HepG2 (cell line): ENCODE results near the gene PIK3R4. TPM values are rescaled to one million over a fixed set of nuclear protein-coding genes. Genes with fewer than 3 reads are reported as not detected.
A peak's percentile ranks its signal among the peaks of the same experiment; 100 is the strongest.

Experiments
- ATAC-seq: fragments of 200-7000 bp; cut with Tn5 transposase; 3 replicates; pipeline ENCODE4 v1.9.1; 2020; ENCODE audit warnings: mild to moderate bottlenecking, moderate library complexity
- BruUV-seq: library from RNA; stranded (reverse); fragments of 400-500 nt; replicated peaks from 2 replicates; lab custom pipeline; 2021; lab: Mats Ljungman, UMichigan
- CTCF ChIA-PET: fragments of 300-600 bp; formaldehyde crosslinking; extraction: SDS; loops from one replicate; lab custom pipeline; 2021; ENCODE audit warnings: low total read pairs, inconsistent platforms, low intra/inter-chr PET ratio; lab: Yijun Ruan, JAX
- POLR2A ChIA-PET: fragments of 350-600 bp; sonication (Branson Sonifier 250); formaldehyde crosslinking; loops from one replicate; lab custom pipeline; 2020; ENCODE audit warnings: antibody characterized with exemption, inconsistent platforms; lab: Yijun Ruan, JAX
- DNase-seq: peaks from one replicate; pipeline ENCODE4 v3.0.0-alpha.2; 2015; ENCODE audit warnings: low spot score
- FAIRE-seq: peaks from 3 replicates; lab custom pipeline; 2011; peaks lifted over from hg19 to GRCh38; lab: Jason Lieb, UNC
- H2AFZ ChIP-seq: one replicate; pipeline ENCODE4 v1.6.1; 2011; ENCODE audit warnings: low read length, inconsistent platforms
- H3K27ac ChIP-seq: fragments of 300-600 bp; 3 replicates; pipeline ENCODE4 v1.8.0; 2011; ENCODE audit warnings: mixed run types, mild to moderate bottlenecking, mixed read lengths, low read length, inconsistent platforms; ENCODE audit not compliant: insufficient read depth; ENCODE audit errors: extremely low read length
- H3K27me3 ChIP-seq, 2 experiments: fragments of 200-600 bp in 1 of 2; 2 replicates in 1 of 2; 3 replicates in 1 of 2; pipeline versions ENCODE4 v1.6.0 to v1.8.0; 2011; ENCODE audit warnings: low read length in 2 of 2, mild to moderate bottlenecking in 2 of 2, moderate library complexity in 2 of 2, inconsistent platforms in 1 of 2; ENCODE audit not compliant: insufficient read depth in 2 of 2, control insufficient read depth in 1 of 2
- H3K36me3 ChIP-seq, 2 experiments: fragments of 200-600 bp in 1 of 2; replicated peaks in 1 of 2; 2 replicates in 1 of 2; 3 replicates in 1 of 2; pipeline versions ENCODE4 v1.5.1 to v1.8.0; 2011; ENCODE audit warnings: low read length in 2 of 2, inconsistent platforms in 1 of 2; ENCODE audit not compliant: insufficient read depth in 2 of 2, control insufficient read depth in 1 of 2
- H3K4me1 ChIP-seq: 2 replicates; pipeline ENCODE4 v1.5.1; 2012; ENCODE audit warnings: low read length, inconsistent platforms; ENCODE audit not compliant: insufficient read depth
- H3K4me2 ChIP-seq: 2 replicates; pipeline ENCODE4 v1.6.0; 2011; ENCODE audit warnings: low read depth, low read length, inconsistent platforms
- H3K4me3 ChIP-seq, 3 experiments: fragments of 200-600 bp in 1 of 3; sonication (generic), shearing (Covaris generic) in 1 of 3; replicated peaks in 1 of 3; 2 replicates each; pipeline ENCODE4 v1.5.1; 2011 to 2016; ENCODE audit warnings: low read length in 3 of 3, inconsistent platforms in 2 of 3, low read depth in 2 of 3, mild to moderate bottlenecking in 2 of 3, control low read depth in 1 of 3, mixed read lengths in 1 of 3; ENCODE audit not compliant: insufficient read depth in 1 of 3
- H3K79me2 ChIP-seq: one replicate; pipeline ENCODE4 v1.6.1; 2011; ENCODE audit warnings: low read length, inconsistent platforms; ENCODE audit not compliant: insufficient read depth
- H3K9ac ChIP-seq: 2 replicates; pipeline ENCODE4 v1.6.0; 2011; ENCODE audit warnings: mild to moderate bottlenecking, low read depth, low read length, inconsistent platforms; ENCODE audit not compliant: insufficient read depth
- H3K9me3 ChIP-seq: 2 replicates; pipeline ENCODE4 v1.5.1; 2012; ENCODE audit warnings: mild to moderate bottlenecking, low read length
- H4K20me1 ChIP-seq: 2 replicates; pipeline ENCODE4 v1.6.0; 2011; ENCODE audit warnings: inconsistent platforms, mild to moderate bottlenecking, low read length, moderate library complexity; ENCODE audit not compliant: insufficient read depth
- BHLHE40 ChIP-seq: IDR thresholded peaks from 2 replicates; pipeline ENCODE4 v1.6.1; 2011; ENCODE audit warnings: low read length, improper control_type of control experiment
- DR1 ChIP-seq: sonication (generic); formaldehyde crosslinking; IDR thresholded peaks from 2 replicates; pipeline ENCODE4 v1.8.0; 2021; ENCODE audit warnings: mild to moderate bottlenecking, missing genetic modification reagents, inconsistent platforms
- ZBTB3 ChIP-seq: sonication (generic); formaldehyde crosslinking; IDR thresholded peaks from 2 replicates; pipeline ENCODE4 v1.4.0; 2020; ENCODE audit warnings: low read depth, mild to moderate bottlenecking, moderate library complexity, missing genetic modification reagents, borderline replicate concordance
- ZNF652 ChIP-seq: IDR thresholded peaks from 2 replicates; pipeline ENCODE4 v1.6.1; 2016; ENCODE audit warnings: low read depth, borderline replicate concordance
- WGBS: methylation state at CpG from one replicate; pipeline ENCODE4 v1.1.6; 2017; ENCODE audit warnings: low lambda C conversion rate; 5-methylcytosine and 5-hydroxymethylcytosine counted together
- in situ Hi-C: cut with HindIII; loops from 2 replicates; pipeline ENCODE4 v1.10.0; 2017; ENCODE audit warnings: low pct_unique_long_range_greater_than_20kb; ENCODE audit not compliant: extremely low pct_ligation_motif_present
- intact Hi-C: fragments of 100-400 bp; cut with micrococcal nuclease; formaldehyde crosslinking; loops from one replicate; pipeline ENCODE4 v1.10.0; 2022; ENCODE audit not compliant: unreplicated experiment
- polyA plus RNA-seq, 8 experiments: library from polyadenylated mRNA; depleted of rRNA in 3 of 8; stranded (reverse) in 7 of 8; unstranded in 1 of 8; fragments of >200 nt; fragmentation: Illumina TruSeq in 4 of 8; extraction: Trizol in 4 of 8; gene quantifications; 2 replicates each; pipeline versions ENCODE4 v1.2.1 to v1.2.3, GENCODE V29; 2011 to 2016; ENCODE audit warnings: low read depth in 4 of 8, missing spikeins in 1 of 8, mixed read lengths in 1 of 8; ENCODE audit not compliant: insufficient read depth in 1 of 8
- total RNA-seq, 5 experiments: library from RNA; depleted of rRNA; stranded (reverse); fragments of >200 nt; fragmentation: Illumina TruSeq; extraction: Trizol; gene quantifications; 2 replicates each; pipeline ENCODE4 v1.2.3, GENCODE V29; 2016; ENCODE audit warnings: low read depth in 1 of 5
- TF ChIP-seq, protein P1 (sequence below): sonication (generic); formaldehyde crosslinking; IDR thresholded peaks from 2 replicates; pipeline ENCODE4 v1.4.0; 2020; ENCODE audit warnings: missing genetic modification reagents, borderline replicate concordance

The PIK3R4 gene
- total and polyA plus RNA-seq, 2 of the 13 experiments (the other 11 are each of a cell fraction or from before 2014, with no cell fraction given), result 22.4 to 26.0 TPM

DNA sequence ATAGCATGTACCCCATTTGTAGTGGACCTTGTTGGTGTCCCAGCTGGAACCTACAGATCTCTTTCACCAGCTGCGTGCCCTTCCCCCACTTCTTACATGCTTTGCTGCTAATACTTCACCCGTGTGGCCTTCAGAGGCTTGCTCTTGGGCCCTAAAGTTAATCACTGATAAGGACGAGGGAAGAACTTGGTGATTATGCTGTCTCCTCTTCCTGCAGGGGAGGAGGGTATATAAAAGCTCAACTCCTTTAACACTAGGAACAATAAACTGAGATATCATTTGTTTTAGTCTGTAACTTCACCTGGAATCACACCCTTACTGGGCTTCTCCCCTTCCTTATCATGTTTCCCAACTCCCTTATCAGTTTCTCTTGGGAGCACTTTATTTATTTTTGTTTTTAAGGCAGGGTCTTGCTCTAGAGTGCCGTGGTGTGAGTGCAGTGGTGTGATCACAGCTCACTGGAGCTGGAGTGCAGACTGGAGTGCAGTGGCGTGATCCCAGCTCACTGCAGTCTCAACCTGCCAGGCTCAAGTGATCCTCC is 43.2 kb upstream of the PIK3R4 start (continued):
- TF ChIP-seq ZBTB3 (CRISPR knock-in tag), result no peak
- TF ChIP-seq, protein P1, sequence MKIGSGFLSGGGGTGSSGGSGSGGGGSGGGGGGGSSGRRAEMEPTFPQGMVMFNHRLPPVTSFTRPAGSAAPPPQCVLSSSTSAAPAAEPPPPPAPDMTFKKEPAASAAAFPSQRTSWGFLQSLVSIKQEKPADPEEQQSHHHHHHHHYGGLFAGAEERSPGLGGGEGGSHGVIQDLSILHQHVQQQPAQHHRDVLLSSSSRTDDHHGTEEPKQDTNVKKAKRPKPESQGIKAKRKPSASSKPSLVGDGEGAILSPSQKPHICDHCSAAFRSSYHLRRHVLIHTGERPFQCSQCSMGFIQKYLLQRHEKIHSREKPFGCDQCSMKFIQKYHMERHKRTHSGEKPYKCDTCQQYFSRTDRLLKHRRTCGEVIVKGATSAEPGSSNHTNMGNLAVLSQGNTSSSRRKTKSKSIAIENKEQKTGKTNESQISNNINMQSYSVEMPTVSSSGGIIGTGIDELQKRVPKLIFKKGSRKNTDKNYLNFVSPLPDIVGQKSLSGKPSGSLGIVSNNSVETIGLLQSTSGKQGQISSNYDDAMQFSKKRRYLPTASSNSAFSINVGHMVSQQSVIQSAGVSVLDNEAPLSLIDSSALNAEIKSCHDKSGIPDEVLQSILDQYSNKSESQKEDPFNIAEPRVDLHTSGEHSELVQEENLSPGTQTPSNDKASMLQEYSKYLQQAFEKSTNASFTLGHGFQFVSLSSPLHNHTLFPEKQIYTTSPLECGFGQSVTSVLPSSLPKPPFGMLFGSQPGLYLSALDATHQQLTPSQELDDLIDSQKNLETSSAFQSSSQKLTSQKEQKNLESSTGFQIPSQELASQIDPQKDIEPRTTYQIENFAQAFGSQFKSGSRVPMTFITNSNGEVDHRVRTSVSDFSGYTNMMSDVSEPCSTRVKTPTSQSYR (CRISPR knock-in tag), result no peak
- TF ChIP-seq BHLHE40, result no peak

DNA sequence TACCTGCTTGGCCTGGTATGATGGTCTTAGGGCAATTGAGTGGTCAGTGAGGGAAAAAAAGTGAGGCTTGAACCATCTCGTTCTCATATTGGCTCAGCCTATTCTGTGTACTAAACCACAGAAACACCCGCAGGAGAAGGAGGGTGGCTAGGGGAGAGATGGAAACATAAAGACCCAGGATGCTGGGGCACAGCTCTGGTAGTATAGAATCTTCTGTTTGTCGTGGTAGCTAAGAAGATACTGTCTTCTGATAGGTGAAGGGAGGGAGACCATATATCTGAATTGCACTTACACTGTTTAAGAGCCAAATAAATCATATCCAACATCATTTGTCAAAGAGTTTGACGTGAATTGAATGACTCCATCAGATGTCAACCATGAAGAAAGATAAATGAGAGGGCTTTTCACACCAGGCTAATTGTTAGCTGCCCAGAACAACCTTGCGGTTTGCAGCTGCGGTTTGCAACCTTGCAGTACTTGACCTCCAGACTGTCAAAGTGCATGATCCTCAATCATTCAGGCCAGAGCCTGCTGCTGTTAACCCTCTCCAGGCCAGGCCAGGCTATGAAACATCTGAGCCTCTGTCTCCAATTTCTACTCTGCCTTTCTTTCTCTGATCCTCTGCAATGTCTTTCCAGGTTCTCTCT is 40.9 kb upstream of the PIK3R4 start:
- POLR2A ChIA-PET, result no interaction called here
- 2% methylated on average over 6 of the region's 6 CpGs for WGBS
- in situ Hi-C loops, result no loop called here

More for the DNA sequence above, 40.9 kb upstream of the PIK3R4 start:
- no peak overlapping the region for H3K4me2 ChIP-seq
- no peak for ATAC-seq
- H3K4me1 ChIP-seq, result no peaks in the 10 kb centered on the region
- BruUV-seq, result no TSS peak
- TF ChIP-seq ZNF652 (CRISPR knock-in tag) (peak; percentile 74), DR1 (CRISPR knock-in tag) (no peak)
- TF ChIP-seq, all 625 proteins: peak for 1
- Histone ChIP-seq H3K27ac (no peak overlapping the region), H3K79me2 (no peaks in the 10 kb centered on the region), H3K9ac (no peak overlapping the region), H3K36me3 (no peaks in the 10 kb centered on the region), H2AFZ (no peak overlapping the region), H4K20me1 (no peaks in the 10 kb centered on the region), H3K27me3 (no peaks in the 10 kb centered on the region; a peak in 1 of 5 replicates), H3K9me3 (no peaks in the 10 kb centered on the region), H3K4me3 (no peak overlapping the region)
- DNase-seq, result no peak
- CTCF ChIA-PET, result no interaction called here
- no peak for FAIRE-seq
- intact Hi-C loops, result no loop called here
